ENCODE measurements around the gene GALNT2.

DNA sequence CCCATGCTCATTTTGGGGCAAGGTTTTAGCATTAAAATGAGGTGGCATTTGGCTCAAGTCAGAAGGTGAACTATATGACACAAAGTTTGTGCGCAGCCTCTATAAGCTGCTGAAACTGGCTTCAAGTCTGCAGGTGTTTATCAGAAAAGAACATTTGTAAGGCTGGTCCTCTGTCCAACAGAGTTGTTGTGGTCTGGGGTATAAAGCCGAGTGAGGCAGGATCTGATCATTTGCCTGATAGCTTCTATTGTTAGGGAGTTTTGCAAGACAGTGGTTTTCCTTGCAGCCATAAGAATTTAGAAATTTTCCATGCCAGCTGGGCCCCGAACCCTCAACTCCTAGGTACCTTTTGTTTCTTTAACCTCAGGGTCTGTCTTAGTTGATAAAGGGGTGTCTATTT, 228.3 kb downstream of the GALNT2 start:
- TF ChIP-seq, protein P1, sequence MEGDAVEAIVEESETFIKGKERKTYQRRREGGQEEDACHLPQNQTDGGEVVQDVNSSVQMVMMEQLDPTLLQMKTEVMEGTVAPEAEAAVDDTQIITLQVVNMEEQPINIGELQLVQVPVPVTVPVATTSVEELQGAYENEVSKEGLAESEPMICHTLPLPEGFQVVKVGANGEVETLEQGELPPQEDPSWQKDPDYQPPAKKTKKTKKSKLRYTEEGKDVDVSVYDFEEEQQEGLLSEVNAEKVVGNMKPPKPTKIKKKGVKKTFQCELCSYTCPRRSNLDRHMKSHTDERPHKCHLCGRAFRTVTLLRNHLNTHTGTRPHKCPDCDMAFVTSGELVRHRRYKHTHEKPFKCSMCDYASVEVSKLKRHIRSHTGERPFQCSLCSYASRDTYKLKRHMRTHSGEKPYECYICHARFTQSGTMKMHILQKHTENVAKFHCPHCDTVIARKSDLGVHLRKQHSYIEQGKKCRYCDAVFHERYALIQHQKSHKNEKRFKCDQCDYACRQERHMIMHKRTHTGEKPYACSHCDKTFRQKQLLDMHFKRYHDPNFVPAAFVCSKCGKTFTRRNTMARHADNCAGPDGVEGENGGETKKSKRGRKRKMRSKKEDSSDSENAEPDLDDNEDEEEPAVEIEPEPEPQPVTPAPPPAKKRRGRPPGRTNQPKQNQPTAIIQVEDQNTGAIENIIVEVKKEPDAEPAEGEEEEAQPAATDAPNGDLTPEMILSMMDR (IDR thresholded peaks at IDR 0.05) = no peak
- TF ChIP-seq ZFX (IDR thresholded peaks at IDR 0.05; ENCODE audit: borderline replicate concordance) = no peak
